GM18505 (cell line): ENCODE data around the gene EML6.
"Not testable (repeated sequence)": the region's sequence is repeated elsewhere in the genome, so short reads cannot be mapped to it uniquely, and the experiment has no call there.

Experiments used
- ATAC-seq: cut with Tn5 transposase; IDR thresholded peaks from one replicate; pipeline ENCODE4 v1.9.1; 2021; ENCODE audit not compliant: unreplicated experiment
- POLR2A ChIP-seq: IDR thresholded peaks from 4 replicates; pipeline ENCODE4 v1.6.1; 2011; ENCODE audit warnings: borderline replicate concordance; ENCODE audit not compliant: insufficient read depth, insufficient read length; ENCODE audit errors: extremely low read depth

Gene EML6

GRCh38 chr2:54697934-54698333, 25.5 kb upstream of the EML6 start:
- ATAC-seq = no peak
- TF ChIP-seq POLR2A = no peak

- not testable (repeated sequence) for ATAC-seq
Observed at GRCh38 chr2:54698926-54699325, 24.5 kb upstream of the EML6 start.

GRCh38 chr2:54699665-54700064, 23.8 kb upstream of the EML6 start:
- ATAC-seq = no peak
- no peak for TF ChIP-seq POLR2A

- ATAC-seq = no peak
- TF ChIP-seq POLR2A = no peak
Observed at GRCh38 chr2:54701029-54701428, 22.4 kb upstream of the EML6 start.

GRCh38 chr2:54704238-54704637, 19.2 kb upstream of the EML6 start:
- ATAC-seq = no peak
- no peak for TF ChIP-seq POLR2A

- no peak for ATAC-seq
- no peak for TF ChIP-seq POLR2A
Observed at GRCh38 chr2:54704688-54705605, 18.5 kb upstream of the EML6 start.

- TF ChIP-seq POLR2A = no peak
- no peak for ATAC-seq
Observed at GRCh38 chr2:54706622-54707021, 16.8 kb upstream of the EML6 start.

GRCh38 chr2:54708584-54709335, 14.7 kb upstream of the EML6 start:
- no peak for TF ChIP-seq POLR2A
- no peak for ATAC-seq

GRCh38 chr2:54709336-54709809, 14.1 kb upstream of the EML6 start:
- TF ChIP-seq POLR2A = no peak
- no peak for ATAC-seq

- no peak for TF ChIP-seq POLR2A
- no peak for ATAC-seq
Observed at GRCh38 chr2:54710216-54710615, 13.2 kb upstream of the EML6 start.

GRCh38 chr2:54712516-54712915, 10.9 kb upstream of the EML6 start:
- ATAC-seq = no peak
- TF ChIP-seq POLR2A = no peak

GRCh38 chr2:54714996-54715395, 8.5 kb upstream of the EML6 start:
- no peak for TF ChIP-seq POLR2A
- no peak for ATAC-seq

GRCh38 chr2:54716375-54716774, 7.1 kb upstream of the EML6 start:
- ATAC-seq = no peak
- no peak for TF ChIP-seq POLR2A

GRCh38 chr2:54720563-54720962, 2.9 kb upstream of the EML6 start:
- TF ChIP-seq POLR2A = no peak
- ATAC-seq = no peak
